K562 (cell line): ENCODE measurements around the gene NPDC1. TPM values are rescaled to one million over a fixed set of nuclear protein-coding genes. Genes with fewer than 3 reads are reported as not detected.

Experiments used
- ATF6 ChIP-seq: sonication (generic); formaldehyde crosslinking; IDR thresholded peaks from 2 replicates; pipeline ENCODE4 v1.4.0; 2020; ENCODE audit warnings: mild to moderate bottlenecking, missing genetic modification reagents
- BACH1 ChIP-seq: fragments of 200-800 bp; sonication (Bioruptor generic); IDR thresholded peaks from 2 replicates; pipeline ENCODE4 v1.6.1; 2016; ENCODE audit warnings: missing genetic modification characterization, missing compliant biosample characterization
- BRCA1 ChIP-seq, 2 experiments: fragments of 450-650 bp in 1 of 2; sonication (generic) in 1 of 2; formaldehyde crosslinking in 1 of 2; IDR thresholded peaks; 2 replicates each; pipeline versions ENCODE4 v1.5.0 to v1.6.1; 2017 to 2020; ENCODE audit warnings: mild to moderate bottlenecking in 1 of 2, missing genetic modification reagents in 1 of 2
- CBX5 ChIP-seq: IDR thresholded peaks from 2 replicates; pipeline ENCODE4 v1.6.1; 2014; ENCODE audit warnings: low read depth, borderline replicate concordance
- CREB1 ChIP-seq, 2 experiments: sonication (generic) in 1 of 2; formaldehyde crosslinking in 1 of 2; IDR thresholded peaks; 2 replicates each; pipeline versions ENCODE4 v1.6.1 to v1.8.0; 2012 to 2022; ENCODE audit warnings: inconsistent platforms in 1 of 2, mild to moderate bottlenecking in 1 of 2, missing genetic modification reagents in 1 of 2, moderate library complexity in 1 of 2
- DPF2 ChIP-seq: fragments of 450-650 bp; IDR thresholded peaks from 2 replicates; pipeline ENCODE4 v1.6.1; 2016
- GATAD2B ChIP-seq: fragments of 450-650 bp; IDR thresholded peaks from 2 replicates; pipeline ENCODE4 v1.6.1; 2017; ENCODE audit warnings: mild to moderate bottlenecking, borderline replicate concordance
- JUND ChIP-seq, 2 experiments: IDR thresholded peaks; 2 replicates in 1 of 2; 3 replicates in 1 of 2; pipeline ENCODE4 v1.6.1; 2011; ENCODE audit warnings: borderline replicate concordance in 2 of 2, low read depth in 2 of 2, low read length in 2 of 2, improper control_type of control experiment in 1 of 2, missing biosample characterization in 1 of 2, missing genetic modification characterization in 1 of 2, missing genetic modification reagents in 1 of 2
- MYC ChIP-seq, 2 experiments: fragments of 250-450 bp in 1 of 2; sonication (Bioruptor Pico) in 1 of 2; IDR thresholded peaks; 2 replicates each; pipeline versions ENCODE4 v1.5.1 to v1.6.1; 2012 to 2021; ENCODE audit warnings: low read depth in 2 of 2, borderline replicate concordance in 1 of 2, improper control_type of control experiment in 1 of 2, low read length in 1 of 2, mild to moderate bottlenecking in 1 of 2, moderate library complexity in 1 of 2
- NFE2L1 ChIP-seq: fragments of 450-650 bp; IDR thresholded peaks from 2 replicates; pipeline ENCODE4 v1.6.1; 2016; ENCODE audit warnings: missing genetic modification characterization, low read depth, mild to moderate bottlenecking, missing compliant biosample characterization, moderate library complexity, borderline replicate concordance
- NRF1 ChIP-seq, 2 experiments: fragments of 450-650 bp; IDR thresholded peaks in 1 of 2; conservative IDR thresholded peaks in 1 of 2; 2 replicates each; pipeline ENCODE4 v1.6.1; 2014; ENCODE audit warnings: mild to moderate bottlenecking in 2 of 2
- POU5F1 ChIP-seq: fragments of 150-350 bp; IDR thresholded peaks from 2 replicates; pipeline ENCODE4 v1.6.1; 2014; ENCODE audit warnings: borderline replicate concordance, low read length, low read depth, mild to moderate bottlenecking; ENCODE audit not compliant: partially characterized antibody
- PTRF ChIP-seq: fragments of 450-650 bp; IDR thresholded peaks from 2 replicates; pipeline ENCODE4 v1.6.1; 2016; ENCODE audit warnings: mild to moderate bottlenecking, missing genetic modification characterization, missing compliant biosample characterization
- SAFB ChIP-seq: fragments of 200-400 bp; formaldehyde crosslinking; IDR thresholded peaks from 2 replicates; pipeline ENCODE4 v1.6.1; 2017; ENCODE audit warnings: low read depth, low read length, borderline replicate concordance
- SNIP1 ChIP-seq: fragments of 450-650 bp; IDR thresholded peaks from 2 replicates; pipeline ENCODE4 v1.7.1; 2017; ENCODE audit warnings: low read depth, mild to moderate bottlenecking
- SNRNP70 ChIP-seq: fragments of 200-400 bp; formaldehyde crosslinking; optimal IDR thresholded peaks from 2 replicates; pipeline ENCODE3; 2017; ENCODE audit warnings: low read depth, low read length
- XRCC3 ChIP-seq: fragments of 450-650 bp; IDR thresholded peaks from 2 replicates; pipeline ENCODE4 v1.6.1; 2017; ENCODE audit warnings: mild to moderate bottlenecking, moderate library complexity
- ZBTB34 ChIP-seq: fragments of 250-450 bp; sonication (Bioruptor Pico); IDR thresholded peaks from 2 replicates; pipeline ENCODE4 v1.8.0; 2021; ENCODE audit warnings: mild to moderate bottlenecking, moderate library complexity
- ZNF277 ChIP-seq: fragments of 250-450 bp; sonication (Bioruptor Pico); IDR thresholded peaks from 2 replicates; pipeline ENCODE4 v1.8.0; 2022; ENCODE audit warnings: inconsistent platforms, mild to moderate bottlenecking, moderate library complexity, borderline replicate concordance
- ZNF311 ChIP-seq: fragments of 250-450 bp; sonication (Bioruptor Pico); IDR thresholded peaks from 2 replicates; pipeline ENCODE4 v1.4.0; 2020; ENCODE audit warnings: mild to moderate bottlenecking, moderate library complexity
- ZNF764 ChIP-seq: fragments of 250-450 bp; sonication (Bioruptor Pico); IDR thresholded peaks from 2 replicates; pipeline ENCODE4 v1.4.0; 2020; ENCODE audit warnings: low read depth, mild to moderate bottlenecking, moderate library complexity
- polyA plus RNA-seq, 8 experiments: library from polyadenylated mRNA; depleted of rRNA in 4 of 8; stranded (reverse) in 5 of 8; unstranded in 3 of 8; fragments of >200 nt; fragmentation: Nextera tagmentation in 2 of 8; fragmentation: Illumina TruSeq in 1 of 8; extraction: Ambion mirVana in 2 of 8; extraction: Trizol in 1 of 8; gene quantifications; 2 replicates each; pipeline versions ENCODE4 v1.2.1 to v1.2.3, GENCODE V29; 2011 to 2014; ENCODE audit warnings: inconsistent platforms in 1 of 8, missing spikeins in 1 of 8
- total RNA-seq, 7 experiments: library from RNA; depleted of rRNA in 6 of 7; stranded (reverse); fragments of >200 nt in 6 of 7; fragmentation: Illumina TruSeq in 2 of 7; extraction: Trizol in 2 of 7; gene quantifications; 2 replicates each; pipeline versions ENCODE4 v1.2.1 to v1.2.3, GENCODE V29; 2011 to 2021; ENCODE audit warnings: low replicate concordance in 1 of 7
- TF ChIP-seq, protein P1 (sequence below): fragments of 450-650 bp; formaldehyde crosslinking; IDR thresholded peaks from 2 replicates; pipeline ENCODE4 v1.4.0; 2022; ENCODE audit warnings: missing genetic modification characterization

NPDC1 gene
- total and polyA plus RNA-seq, 9 of the 15 experiments (the other 6 are each of a cell fraction or from before 2014, with no cell fraction given) = 0.06 to 2.1 (median 0.53) TPM; not detected in 3

DNA sequence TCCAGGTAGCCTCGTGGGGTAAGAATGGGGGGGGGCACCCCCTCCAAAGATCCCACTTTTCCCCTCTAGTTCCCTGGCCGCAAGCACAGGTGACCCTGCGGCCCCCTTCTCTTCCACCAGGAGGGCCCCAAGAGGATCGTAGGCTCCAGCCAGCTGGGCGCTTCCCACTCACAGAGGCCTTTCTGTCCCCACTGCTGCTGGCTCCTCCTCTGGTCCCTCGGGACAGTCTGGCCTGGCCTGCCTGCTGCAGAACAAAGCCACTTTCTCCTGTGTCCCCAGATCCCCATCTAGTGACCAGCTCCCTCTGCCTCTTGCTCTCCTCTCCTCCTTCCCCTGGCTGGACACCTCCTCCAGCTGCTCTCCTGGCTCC is 24.9 kb upstream of the NPDC1 start (continued):
- TF ChIP-seq, protein P1, sequence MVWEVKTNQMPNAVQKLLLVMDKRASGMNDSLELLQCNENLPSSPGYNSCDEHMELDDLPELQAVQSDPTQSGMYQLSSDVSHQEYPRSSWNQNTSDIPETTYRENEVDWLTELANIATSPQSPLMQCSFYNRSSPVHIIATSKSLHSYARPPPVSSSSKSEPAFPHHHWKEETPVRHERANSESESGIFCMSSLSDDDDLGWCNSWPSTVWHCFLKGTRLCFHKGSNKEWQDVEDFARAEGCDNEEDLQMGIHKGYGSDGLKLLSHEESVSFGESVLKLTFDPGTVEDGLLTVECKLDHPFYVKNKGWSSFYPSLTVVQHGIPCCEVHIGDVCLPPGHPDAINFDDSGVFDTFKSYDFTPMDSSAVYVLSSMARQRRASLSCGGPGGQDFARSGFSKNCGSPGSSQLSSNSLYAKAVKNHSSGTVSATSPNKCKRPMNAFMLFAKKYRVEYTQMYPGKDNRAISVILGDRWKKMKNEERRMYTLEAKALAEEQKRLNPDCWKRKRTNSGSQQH (CRISPR knock-in tag) = no peak
- TF ChIP-seq SNIP1 (no peak), ZBTB34 (CRISPR knock-in tag) (no peak), SNRNP70 (no peak), ZNF311 (CRISPR knock-in tag) (no peak), BRCA1 (IDR thresholded peaks at IDR 0.05) (no peak), BRCA1 (CRISPR knock-in tag; IDR thresholded peaks at IDR 0.05) (0 out of 2 replicates have a peak, but pooled peaks have one; percentile 26), CBX5 (no peak), JUND (IDR thresholded peaks at IDR 0.05; ENCODE audit: borderline replicate concordance, low read depth, low read length) (no peak; the same call in 1 of the 2 replicates), JUND (tag; IDR thresholded peaks at IDR 0.05; ENCODE audit: borderline replicate concordance, low read depth, low read length) (no peak), CREB1 (IDR thresholded peaks at IDR 0.05) (no peak), CREB1 (CRISPR knock-in tag; IDR thresholded peaks at IDR 0.05) (peak; percentile 62), ZNF277 (CRISPR knock-in tag) (no peak), SAFB (no peak), POU5F1 (no peak), PTRF (no peak), ZNF764 (CRISPR knock-in tag) (no peak), ATF6 (CRISPR knock-in tag) (no peak), MYC (IDR thresholded peaks at IDR 0.05; ENCODE audit: low read depth, low read length) (no peak), MYC (CRISPR knock-in tag; IDR thresholded peaks at IDR 0.05; ENCODE audit: borderline replicate concordance, low read depth) (no peak), BACH1 (tag) (no peak), NFE2L1 (tag) (no peak), DPF2 (peak; percentile 33), XRCC3 (no peak), NRF1 (conservative IDR thresholded peaks at IDR 0.05 in 1 of 2, IDR thresholded peaks at IDR 0.05 in 1 of 2) (no peak; a peak in 1 of 4 replicates), GATAD2B (no peak)
